Caco-2 (cell line): ENCODE measurements around the gene ATG13. TPM values are rescaled to one million over a fixed set of nuclear protein-coding genes. Genes with fewer than 3 reads are reported as not detected.

ENCODE experiments used
- BruUV-seq: library from RNA; stranded (reverse); fragments of 400-500 nt; replicated peaks from 2 replicates; lab custom pipeline; 2021; lab: Mats Ljungman, UMichigan
- CTCF ChIA-PET: fragments of 300-600 bp; sonication (Branson Sonifier 250); formaldehyde crosslinking; loops from one replicate; lab custom pipeline; 2022; ENCODE audit warnings: antibody characterized with exemption; lab: Charles Lee
- POLR2A ChIA-PET: fragments of 300-600 bp; sonication (Branson Sonifier 250); formaldehyde crosslinking; loops from one replicate; lab custom pipeline; 2022; ENCODE audit warnings: antibody characterized with exemption; lab: Charles Lee
- DNase-seq, 2 experiments: peaks; one replicate each; pipeline versions ENCODE4 v3.0.0 to v3.0.0-alpha.2; 2020 to 2022
- H3K27me3 ChIP-seq: replicated peaks from 2 replicates; pipeline ENCODE4 v1.6.0; 2011; ENCODE audit warnings: low read length; ENCODE audit not compliant: control insufficient read depth, insufficient read depth
- H3K36me3 ChIP-seq: 2 replicates; pipeline ENCODE4 v1.5.1; 2011; ENCODE audit warnings: low read length; ENCODE audit not compliant: control insufficient read depth, insufficient read depth
- H3K4me1 ChIP-seq: fragments of 250-450 bp; sonication (Bioruptor Pico); 2 replicates; pipeline ENCODE4 v1.5.1; 2020; ENCODE audit warnings: mild to moderate bottlenecking
- H3K4me3 ChIP-seq: 2 replicates; pipeline ENCODE4 v1.5.1; 2011; ENCODE audit warnings: low read depth, mild to moderate bottlenecking, control low read depth, low read length
- H3K9me3 ChIP-seq: fragments of 250-450 bp; sonication (Bioruptor Pico); 2 replicates; pipeline ENCODE4 v1.5.1; 2020; ENCODE audit warnings: mild to moderate bottlenecking, moderate library complexity
- H3K27ac Mint-ChIP-seq: one replicate; pipeline ENCODE4 v1.8.0; 2022; ENCODE audit warnings: mixed read lengths; ENCODE audit not compliant: unreplicated experiment
- H3K27me3 Mint-ChIP-seq: one replicate; pipeline ENCODE4 v1.8.0; 2022; ENCODE audit warnings: mixed read lengths; ENCODE audit not compliant: insufficient read depth, unreplicated experiment
- H3K36me3 Mint-ChIP-seq: one replicate; pipeline ENCODE4 v1.8.0; 2022; ENCODE audit warnings: mild to moderate bottlenecking, mixed read lengths; ENCODE audit not compliant: insufficient read depth, unreplicated experiment
- H3K4me1 Mint-ChIP-seq: one replicate; pipeline ENCODE4 v1.8.0; 2022; ENCODE audit warnings: low read depth, mixed read lengths; ENCODE audit not compliant: unreplicated experiment
- H3K4me3 Mint-ChIP-seq: one replicate; pipeline ENCODE4 v1.8.0; 2022; ENCODE audit warnings: mild to moderate bottlenecking, moderate library complexity, mixed read lengths; ENCODE audit not compliant: unreplicated experiment
- H3K9me3 Mint-ChIP-seq: one replicate; pipeline ENCODE4 v1.8.0; 2022; ENCODE audit warnings: mixed read lengths; ENCODE audit not compliant: unreplicated experiment
- intact Hi-C: fragments of 100-400 bp; cut with micrococcal nuclease; formaldehyde crosslinking; loops from one replicate; pipeline ENCODE4 v1.10.0; 2022; ENCODE audit not compliant: unreplicated experiment
- total RNA-seq: library from RNA; stranded (reverse); gene quantifications from 2 replicates; pipeline ENCODE4 v1.2.3, GENCODE V29; 2022
- TF ChIP-seq, protein P1 (sequence below), 2 experiments: fragments of 200-600 bp in 1 of 2; IDR thresholded peaks; 1 replicate in 1 of 2; 2 replicates in 1 of 2; pipeline versions ENCODE4 v1.5.1 to v1.8.0; 2011 to 2022; ENCODE audit warnings: antibody characterized with exemption in 1 of 2, control low read depth in 1 of 2, inconsistent platforms in 1 of 2, low read depth in 1 of 2, low read length in 1 of 2, mild to moderate bottlenecking in 1 of 2, moderate library complexity in 1 of 2; ENCODE audit not compliant: insufficient read depth in 1 of 2, severe bottlenecking in 1 of 2, unreplicated experiment in 1 of 2

ATG13 gene
- total RNA-seq, 1 experiment from 2014 or later, result 101 TPM

DNA sequence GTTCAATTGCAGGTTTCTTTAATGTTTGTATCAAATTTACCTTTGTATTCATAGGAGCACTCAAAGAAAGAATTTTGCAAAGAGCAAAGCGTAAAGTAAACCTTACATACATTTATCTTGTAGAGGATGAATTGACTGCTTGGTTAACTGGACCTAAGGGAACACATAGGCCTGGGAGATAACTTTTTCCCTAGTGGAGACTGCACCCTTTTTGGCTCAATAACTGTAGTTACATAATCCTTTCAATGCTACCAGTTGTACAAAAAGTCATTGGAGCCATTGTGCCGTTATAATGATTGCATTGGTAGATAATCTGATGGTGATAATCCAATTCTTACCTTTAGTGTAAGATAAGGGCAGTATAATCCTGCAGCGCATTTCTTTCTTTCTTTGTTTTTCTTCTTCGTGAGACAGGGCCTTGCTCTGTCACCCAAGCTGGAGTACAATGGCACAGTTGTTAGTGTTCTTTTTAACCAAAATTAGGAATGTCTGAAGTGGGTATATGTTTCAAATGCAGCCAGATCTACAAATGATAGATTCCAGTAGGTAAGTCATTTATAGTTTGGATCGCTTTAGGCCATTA, 18.3 kb downstream of the ATG13 start:
- H3K27me3 Mint-ChIP-seq, result no peaks in the 10 kb centered on the region
- Histone ChIP-seq H3K27me3 (no peaks in the 10 kb centered on the region), H3K4me1 (peaks cover 9% of the 10 kb centered on the region), H3K36me3 (no peaks in the 10 kb centered on the region; the same call in 1 of the 2 replicates), H3K4me3 (no peak overlapping the region), H3K9me3 (no peaks in the 10 kb centered on the region)
- H3K4me3 Mint-ChIP-seq, result no peak overlapping the region
- ChIA-PET CTCF (no interaction called here), POLR2A (no interaction called here)
- no peaks in the 10 kb centered on the region for H3K9me3 Mint-ChIP-seq
- TF ChIP-seq, protein P1, sequence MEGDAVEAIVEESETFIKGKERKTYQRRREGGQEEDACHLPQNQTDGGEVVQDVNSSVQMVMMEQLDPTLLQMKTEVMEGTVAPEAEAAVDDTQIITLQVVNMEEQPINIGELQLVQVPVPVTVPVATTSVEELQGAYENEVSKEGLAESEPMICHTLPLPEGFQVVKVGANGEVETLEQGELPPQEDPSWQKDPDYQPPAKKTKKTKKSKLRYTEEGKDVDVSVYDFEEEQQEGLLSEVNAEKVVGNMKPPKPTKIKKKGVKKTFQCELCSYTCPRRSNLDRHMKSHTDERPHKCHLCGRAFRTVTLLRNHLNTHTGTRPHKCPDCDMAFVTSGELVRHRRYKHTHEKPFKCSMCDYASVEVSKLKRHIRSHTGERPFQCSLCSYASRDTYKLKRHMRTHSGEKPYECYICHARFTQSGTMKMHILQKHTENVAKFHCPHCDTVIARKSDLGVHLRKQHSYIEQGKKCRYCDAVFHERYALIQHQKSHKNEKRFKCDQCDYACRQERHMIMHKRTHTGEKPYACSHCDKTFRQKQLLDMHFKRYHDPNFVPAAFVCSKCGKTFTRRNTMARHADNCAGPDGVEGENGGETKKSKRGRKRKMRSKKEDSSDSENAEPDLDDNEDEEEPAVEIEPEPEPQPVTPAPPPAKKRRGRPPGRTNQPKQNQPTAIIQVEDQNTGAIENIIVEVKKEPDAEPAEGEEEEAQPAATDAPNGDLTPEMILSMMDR (IDR thresholded peaks at IDR 0.05; ENCODE audit: insufficient read depth in 1 of 2, low read depth in 1 of 2, low read length in 1 of 2, severe bottlenecking in 1 of 2, unreplicated experiment in 1 of 2), result no peak
- peaks cover 12% of the 10 kb centered on the region for H3K4me1 Mint-ChIP-seq
- no peak overlapping the region for H3K27ac Mint-ChIP-seq
- peaks cover 26% of the 10 kb centered on the region for H3K36me3 Mint-ChIP-seq
- DNase-seq, result no peak
- intact Hi-C loops, result no loop called here
- BruUV-seq, result no TSS peak

DNA sequence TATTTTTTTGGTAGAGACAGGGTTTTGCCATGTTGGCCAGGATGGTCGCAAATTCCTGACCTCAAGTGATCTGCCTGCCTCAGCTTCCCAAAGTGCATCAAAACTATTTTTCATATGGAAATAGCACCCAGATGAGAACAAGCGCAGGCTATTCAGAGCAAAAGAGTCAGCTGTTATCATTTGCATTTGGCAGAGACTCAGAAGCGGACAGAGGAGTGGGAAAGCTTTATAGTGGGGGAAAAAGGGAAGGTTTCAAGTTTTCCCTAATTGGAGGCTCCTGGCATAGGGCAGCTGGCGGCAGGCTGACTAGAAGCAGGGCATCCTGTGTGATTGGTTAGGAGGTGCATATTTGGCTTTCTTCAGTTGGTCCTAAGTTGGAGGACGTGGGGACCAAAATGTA, 20.2 kb downstream of the ATG13 start:
- POLR2A ChIA-PET, result no interaction called here
- Histone ChIP-seq H3K4me1 (peaks cover 21% of the 10 kb centered on the region), H3K4me3 (no peak overlapping the region), H3K36me3 (no peaks in the 10 kb centered on the region; the same call in 1 of the 2 replicates), H3K9me3 (no peaks in the 10 kb centered on the region), H3K27me3 (no peaks in the 10 kb centered on the region)
- no peak for DNase-seq
- Mint-ChIP-seq H3K36me3 (peaks cover 22% of the 10 kb centered on the region), H3K9me3 (no peaks in the 10 kb centered on the region), H3K4me1 (peaks cover 19% of the 10 kb centered on the region), H3K4me3 (no peak overlapping the region), H3K27ac (no peak overlapping the region), H3K27me3 (no peaks in the 10 kb centered on the region)
- CTCF ChIA-PET, result no interaction called here
- intact Hi-C loops, result no loop called here
- no TSS peak for BruUV-seq
- TF ChIP-seq, protein P1 (IDR thresholded peaks at IDR 0.05; ENCODE audit: insufficient read depth in 1 of 2, low read depth in 1 of 2, low read length in 1 of 2, severe bottlenecking in 1 of 2, unreplicated experiment in 1 of 2), result no peak

DNA sequence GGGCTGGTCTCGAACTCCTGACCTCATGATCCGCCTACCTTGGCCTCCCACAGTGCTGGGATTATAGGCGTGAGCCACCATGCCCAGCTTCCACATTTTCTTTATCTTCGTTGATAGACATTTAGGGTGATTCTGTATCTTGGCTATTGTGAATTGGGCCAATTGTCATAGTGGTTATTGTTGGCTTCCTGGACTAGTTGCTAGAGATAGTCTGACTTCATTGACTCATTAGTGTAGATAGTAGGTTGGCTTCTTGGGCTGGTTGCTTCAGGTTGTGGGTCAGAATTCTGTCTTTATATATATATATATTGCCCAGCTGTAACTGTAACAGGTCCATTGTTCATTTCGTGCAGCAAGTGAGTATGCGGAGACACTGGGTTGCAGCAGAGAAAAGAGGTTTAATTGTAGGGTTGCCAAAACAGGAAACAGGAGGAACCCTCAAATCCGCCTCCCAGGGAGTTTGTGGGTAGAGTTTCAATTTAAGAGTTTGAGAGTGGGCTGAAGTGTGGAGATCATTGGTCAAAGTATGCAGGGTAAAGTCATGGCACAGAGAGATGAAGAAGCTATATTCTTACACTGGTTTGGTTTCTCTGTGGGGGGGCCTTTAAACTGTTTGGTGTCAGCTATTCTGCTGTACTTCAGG, 22.0 kb downstream of the ATG13 start:
- no peak overlapping the region for H3K4me3 ChIP-seq
- no peaks in the 10 kb centered on the region for H3K36me3 ChIP-seq
- Mint-ChIP-seq H3K4me3 (no peak overlapping the region), H3K36me3 (peaks cover 28% of the 10 kb centered on the region), H3K9me3 (no peaks in the 10 kb centered on the region), H3K4me1 (peaks cover 19% of the 10 kb centered on the region), H3K27me3 (no peaks in the 10 kb centered on the region), H3K27ac (no peak overlapping the region)
- CTCF ChIA-PET, result no interaction called here
- intact Hi-C loops, result no loop called here
- H3K9me3 ChIP-seq, result no peaks in the 10 kb centered on the region
- no peak for DNase-seq
- no peaks in the 10 kb centered on the region for H3K27me3 ChIP-seq
- TF ChIP-seq, protein P1 (IDR thresholded peaks at IDR 0.05; ENCODE audit: insufficient read depth in 1 of 2, low read depth in 1 of 2, low read length in 1 of 2, severe bottlenecking in 1 of 2, unreplicated experiment in 1 of 2), result no peak
- BruUV-seq, result no TSS peak
- POLR2A ChIA-PET, result no interaction called here
- H3K4me1 ChIP-seq, result peaks cover 21% of the 10 kb centered on the region
